H54 (cell line): Measurements from ENCODE around the gene TGFB3.
A peak's percentile ranks its signal among the peaks of the same experiment; 100 is the strongest.
"Not testable (repeated sequence)": the region's sequence is repeated elsewhere in the genome, so short reads cannot be mapped to it uniquely, and the experiment has no call there.

Source experiments
- DNase-seq: peaks from one replicate; pipeline ENCODE4 v3.0.0; 2011; ENCODE audit warnings: low spot score, mixed read lengths; ENCODE audit not compliant: insufficient read length
- FAIRE-seq: peaks from 3 replicates; lab custom pipeline; 2011; peaks lifted over from hg19 to GRCh38; lab: Jason Lieb, UNC
- POLR2A ChIP-seq: IDR thresholded peaks from 2 replicates; pipeline ENCODE4 v1.6.1; 2011; ENCODE audit warnings: low read depth, mild to moderate bottlenecking, low read length

Gene TGFB3

DNA sequence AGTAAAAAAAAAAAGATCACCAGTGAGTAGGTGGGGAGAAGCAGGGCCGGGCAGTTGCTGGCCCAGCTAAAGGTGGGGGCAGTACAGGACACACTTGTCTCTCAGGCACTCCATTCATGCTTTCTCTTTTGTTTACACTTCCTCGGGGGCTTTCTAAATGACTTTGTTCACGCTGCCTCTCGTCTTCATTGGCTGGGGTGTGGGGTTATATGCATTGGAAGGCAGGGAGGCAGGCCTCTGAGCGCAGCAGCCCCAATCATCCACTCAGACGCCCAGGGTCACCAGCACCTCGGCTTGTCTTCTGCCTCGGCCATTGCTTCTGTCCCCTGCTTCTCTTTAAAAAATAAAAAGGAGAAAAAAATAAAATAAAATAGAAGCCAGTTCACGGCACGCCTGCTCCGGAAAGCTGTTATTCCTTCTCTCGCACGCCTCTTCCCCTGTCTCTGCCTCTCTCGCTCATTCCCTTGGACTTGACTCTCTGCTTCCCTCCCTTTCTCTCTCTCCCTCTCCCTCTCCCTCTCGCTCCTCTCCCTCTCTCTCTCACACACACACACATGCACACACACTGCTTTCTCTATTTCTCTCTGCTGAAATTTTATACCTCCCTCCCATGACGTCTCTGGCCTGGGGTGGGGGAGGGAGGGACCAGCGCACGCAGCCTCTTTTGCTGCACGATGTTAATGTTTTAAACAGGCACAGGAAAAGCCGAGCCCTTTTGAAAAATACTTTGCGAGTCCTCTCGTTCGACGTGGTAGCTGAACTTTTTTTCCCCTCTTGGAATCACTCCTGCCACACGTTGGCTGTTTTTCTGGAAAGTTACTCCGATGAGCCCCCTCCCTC lies at the start of gene TGFB3:
TSS of gene TGFB3 (minus strand) at position 570 of the 840 bp plus-strand sequence. CDS start 1,102 bp downstream, outside the sequence.
- DNase-seq (peak; percentile 47), FAIRE-seq (peak; percentile 30)

DNA sequence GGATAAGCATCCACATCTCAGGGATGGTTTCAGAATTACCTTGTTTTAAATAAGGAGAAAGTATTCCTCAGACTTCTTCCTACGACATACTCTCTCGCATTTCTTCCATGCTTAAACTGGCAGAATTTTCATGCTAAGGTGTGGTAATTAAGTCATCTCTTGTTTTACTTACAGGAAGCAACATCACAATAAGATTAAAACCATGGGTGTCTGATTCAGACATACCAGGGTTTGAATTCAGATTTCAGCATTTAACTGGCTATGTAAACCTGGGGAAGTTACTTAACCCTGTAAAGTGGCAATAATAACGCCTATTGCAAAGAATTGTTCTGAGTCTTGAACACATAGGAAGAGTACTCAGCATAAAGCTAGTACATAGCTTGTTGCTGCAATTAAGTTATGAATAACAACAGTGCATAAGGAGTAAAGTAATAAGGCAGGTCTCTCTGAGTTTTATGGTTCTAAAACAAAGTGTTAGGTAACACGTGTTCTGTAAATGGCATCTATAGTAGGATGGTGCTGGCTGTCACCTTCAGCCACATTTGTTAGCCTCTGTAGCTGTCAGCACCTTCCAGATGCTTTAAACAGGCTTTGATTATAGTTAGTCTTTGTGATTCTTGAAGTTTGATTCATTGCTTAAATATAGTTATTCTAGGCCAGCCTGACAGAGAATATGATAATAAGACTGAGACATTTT lies 42.6 kb upstream of the TGFB3 start:
- no peak for FAIRE-seq
- TF ChIP-seq POLR2A = no peak
- no peak for DNase-seq

More for the DNA sequence above, at the start of gene TGFB3:
- TF ChIP-seq POLR2A = 0 out of 2 replicates have a peak, but pooled peaks have one; percentile 21

GRCh38 chr14:76023757-76024156 lies 42.0 kb upstream of the TGFB3 start:
- no peak for TF ChIP-seq POLR2A
- DNase-seq (no peak), FAIRE-seq (no peak)

GRCh38 chr14:76022991-76023390 lies 41.2 kb upstream of the TGFB3 start:
- FAIRE-seq (no peak), DNase-seq (no peak)
- no peak for TF ChIP-seq POLR2A

DNA sequence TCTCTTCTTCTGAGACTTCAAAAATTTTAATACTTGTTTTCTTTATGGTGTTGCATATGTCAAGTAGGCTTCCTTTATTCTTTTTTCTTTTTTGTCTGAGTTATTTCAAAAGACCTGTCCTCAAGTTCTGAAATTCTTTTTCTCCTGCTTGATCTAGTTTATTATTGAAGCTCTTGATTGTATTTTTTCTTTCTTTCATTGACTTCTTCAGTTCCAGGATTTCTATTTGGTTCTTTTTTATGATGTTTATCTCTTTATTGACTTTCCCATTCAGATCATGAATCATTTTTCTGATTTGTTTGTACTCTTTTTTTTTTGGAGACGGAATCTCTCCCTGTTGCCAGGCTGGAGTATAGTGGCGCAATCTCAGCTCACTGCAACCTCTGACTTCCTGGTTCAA lies 37.9 kb upstream of the TGFB3 start:
- no peak for DNase-seq
- no peak for TF ChIP-seq POLR2A
- no peak for FAIRE-seq

DNA sequence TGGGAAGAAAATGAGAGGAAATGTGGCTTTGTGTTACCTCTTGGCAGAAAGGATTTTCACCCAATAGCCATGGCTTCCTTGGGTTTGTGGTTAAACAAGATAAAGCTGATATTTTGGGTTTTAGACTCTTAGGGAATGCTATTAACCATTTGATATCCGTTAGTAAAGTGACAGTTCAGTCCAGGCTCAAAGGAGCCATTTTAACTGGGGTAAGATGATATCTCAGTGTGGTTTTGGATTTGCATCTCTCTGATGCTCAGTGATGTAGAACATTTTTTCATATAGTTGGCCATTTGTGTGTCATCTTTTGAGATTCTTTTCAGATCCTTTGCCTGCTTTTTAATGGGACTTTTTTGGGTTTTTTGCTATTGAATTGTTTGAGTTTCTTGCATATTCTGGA lies 33.9 kb upstream of the TGFB3 start:
- no peak for TF ChIP-seq POLR2A
- DNase-seq (no peak), FAIRE-seq (no peak)

DNA sequence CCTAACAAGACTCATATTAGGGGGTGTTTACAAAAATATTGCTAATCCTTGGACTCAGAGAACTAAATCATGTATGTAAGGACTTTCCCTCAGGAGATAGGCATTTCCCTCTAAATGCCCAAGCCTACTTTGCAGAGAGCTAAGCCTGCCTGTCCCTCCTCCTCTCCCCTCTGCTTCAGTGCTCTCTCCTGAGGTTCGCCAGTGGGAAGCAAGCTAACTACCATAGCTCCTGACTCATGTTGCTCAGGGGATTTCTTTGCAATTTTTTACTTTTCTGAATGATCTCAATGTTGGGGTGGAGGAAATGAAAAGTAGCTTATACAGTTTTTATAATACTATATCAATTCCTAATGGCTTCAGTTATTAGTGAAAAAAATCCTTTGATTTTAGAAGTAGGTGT lies 33.4 kb upstream of the TGFB3 start:
- no peak for DNase-seq
- no peak for FAIRE-seq
- no peak for TF ChIP-seq POLR2A

- TF ChIP-seq POLR2A = no peak
- no peak for FAIRE-seq
- DNase-seq = no peak
These were observed 30.6 kb upstream of the TGFB3 start for GRCh38 chr14:76012354-76012753.

DNA sequence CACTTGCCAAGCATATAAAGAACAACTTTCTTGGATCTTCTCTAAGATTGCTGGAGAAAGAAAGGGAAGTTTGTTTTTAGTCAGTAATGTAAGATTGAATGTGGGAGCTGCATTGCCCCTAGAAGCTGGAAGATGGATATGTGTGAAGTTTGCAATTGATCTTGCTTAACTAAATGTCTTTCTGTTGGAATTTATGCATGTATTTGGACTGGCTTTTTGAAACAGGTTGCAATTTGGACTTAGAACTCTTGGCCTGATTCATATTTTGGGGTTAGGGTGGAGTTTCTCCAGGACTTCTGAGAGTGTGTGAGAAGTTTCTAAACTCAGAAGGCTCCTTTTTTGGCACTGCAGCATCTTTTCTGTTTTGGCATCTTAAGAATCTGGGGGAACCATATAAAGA lies 30.1 kb upstream of the TGFB3 start:
- no peak for FAIRE-seq
- no peak for TF ChIP-seq POLR2A
- no peak for DNase-seq

GRCh38 chr14:76009627-76010026 lies 27.8 kb upstream of the TGFB3 start:
- not testable (repeated sequence) for DNase-seq, FAIRE-seq

DNA sequence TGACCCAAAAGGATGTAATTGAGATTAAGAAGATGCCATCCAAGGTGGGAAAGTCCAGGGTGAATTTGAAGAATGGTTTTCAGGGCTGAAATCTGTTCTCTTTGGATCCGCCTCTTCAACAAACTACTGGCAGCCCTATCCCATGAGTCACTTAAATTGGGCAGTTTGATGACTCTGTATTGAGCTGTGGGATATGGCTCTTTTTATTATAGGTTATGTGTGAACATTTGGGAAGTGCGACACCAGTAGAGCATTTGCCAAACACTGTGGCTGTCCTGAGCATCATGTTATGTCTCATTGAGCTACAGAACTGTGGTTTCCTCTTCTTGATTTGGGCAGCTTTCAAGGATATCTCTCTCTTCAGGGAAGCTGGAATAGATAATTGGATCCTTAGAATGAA lies 26.1 kb upstream of the TGFB3 start:
- DNase-seq = peak; percentile 8
- peak; percentile 64 for FAIRE-seq

DNA sequence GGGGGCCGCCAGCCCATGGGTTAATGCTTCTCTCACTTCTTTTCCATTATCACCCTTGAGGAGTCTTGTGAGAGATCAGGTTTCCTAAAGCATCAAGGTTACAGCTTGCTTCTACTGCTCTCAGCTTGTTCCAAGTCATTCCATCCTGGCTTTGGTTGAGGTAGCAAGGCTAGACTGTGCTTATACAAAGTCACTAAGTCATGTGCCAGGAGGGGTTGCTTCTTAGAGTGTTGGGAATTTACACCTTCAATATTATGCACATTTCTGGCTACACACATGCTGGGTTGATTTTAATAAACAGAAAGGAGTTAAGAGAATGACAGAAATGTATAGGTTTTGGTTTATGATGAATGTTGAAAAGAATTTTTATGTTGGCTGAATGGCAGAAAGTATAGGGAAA lies 25.6 kb upstream of the TGFB3 start:
- no peak for TF ChIP-seq POLR2A
- DNase-seq (no peak), FAIRE-seq (no peak)

More for the DNA sequence above, 26.1 kb upstream of the TGFB3 start:
- TF ChIP-seq POLR2A = no peak

DNA sequence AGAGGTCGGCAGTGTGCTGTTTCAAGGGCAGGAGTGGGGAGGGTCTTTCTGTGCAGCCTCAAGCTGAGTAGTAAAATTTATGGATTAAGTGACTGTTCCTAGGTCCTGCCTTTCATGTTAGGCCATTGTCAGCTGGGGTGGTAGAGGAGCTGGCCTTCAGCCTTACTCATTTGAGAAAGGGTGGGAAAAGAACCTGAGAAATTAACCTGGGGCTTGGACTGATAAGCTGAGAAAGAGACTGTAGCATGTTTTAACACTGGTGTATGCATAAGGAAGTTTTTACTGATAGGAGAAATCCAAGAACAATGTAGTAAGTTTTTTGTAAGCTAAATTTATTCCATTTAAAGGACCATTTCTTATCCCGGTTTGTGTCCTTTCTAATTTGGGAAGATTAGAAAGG lies 24.5 kb upstream of the TGFB3 start:
- no peak for FAIRE-seq
- no peak for DNase-seq
- TF ChIP-seq POLR2A = no peak

DNA sequence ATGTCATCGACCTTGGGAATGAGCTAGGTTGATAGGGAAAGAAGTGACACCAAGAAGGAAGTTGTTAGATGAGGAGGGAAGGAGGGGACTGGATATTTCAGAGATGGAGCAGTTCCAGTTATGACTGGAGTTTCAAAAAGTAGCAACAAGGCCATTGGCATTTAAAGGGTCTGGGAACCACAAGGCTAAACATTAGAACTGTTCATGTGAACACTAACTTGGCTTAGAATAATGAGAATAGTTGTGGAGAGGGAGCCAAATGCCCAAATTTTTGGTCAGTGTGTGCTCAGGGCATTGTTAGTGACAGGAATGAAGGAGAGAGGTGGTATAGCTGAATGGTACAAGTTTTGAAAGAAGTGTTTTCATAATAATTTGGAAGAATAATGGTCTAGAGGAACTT lies 20.6 kb upstream of the TGFB3 start:
- DNase-seq (no peak), FAIRE-seq (no peak)
- TF ChIP-seq POLR2A = no peak

GRCh38 chr14:75999511-76000190 lies 17.9 kb upstream of the TGFB3 start:
- DNase-seq = no peak
- no peak for TF ChIP-seq POLR2A
- no peak for FAIRE-seq
